Psoas muscle (tissue), 8 donors: Measurements from ENCODE around the gene IFIT2. TPM values are rescaled to one million over a fixed set of nuclear protein-coding genes. Genes with fewer than 3 reads are reported as not detected.
"Not testable (repeated sequence)": the region's sequence is repeated elsewhere in the genome, so short reads cannot be mapped to it uniquely, and the experiment has no call there.

Experiments
- ATAC-seq, 4 donors: fragments of 200-7000 bp; cut with Tn5 transposase; one replicate each; pipeline ENCODE4 v1.9.1; 2020; ENCODE audit warnings: moderate library complexity in 3 of 4, mild to moderate bottlenecking in 2 of 4
- DNase-seq, 2 donors: peaks; one replicate each; pipeline ENCODE4 v3.0.0-alpha.2; 2020
- H3K27ac ChIP-seq: fragments of 200-600 bp; one replicate; pipeline ENCODE4 v1.8.0; 2022
- H3K27me3 ChIP-seq, 3 donors: fragments of 200-600 bp in 1 of 3; one replicate each; pipeline versions ENCODE4 v1.6.1 to v1.8.0; 2013 to 2022; ENCODE audit warnings: low read length in 2 of 3, mild to moderate bottlenecking in 2 of 3, moderate library complexity in 1 of 3; ENCODE audit not compliant: insufficient read depth in 3 of 3
- H3K36me3 ChIP-seq, 2 donors: fragments of 200-600 bp in 1 of 2; one replicate each; pipeline versions ENCODE4 v1.6.1 to v1.8.0; 2013 to 2022; ENCODE audit warnings: low read depth in 1 of 2, mild to moderate bottlenecking in 1 of 2, moderate library complexity in 1 of 2; ENCODE audit not compliant: insufficient read depth in 1 of 2
- H3K4me1 ChIP-seq: fragments of 200-600 bp; one replicate; pipeline ENCODE4 v1.8.0; 2022
- H3K4me3 ChIP-seq: fragments of 200-600 bp; one replicate; pipeline ENCODE4 v1.8.0; 2022; ENCODE audit warnings: mild to moderate bottlenecking
- H3K9me3 ChIP-seq: fragments of 200-600 bp; one replicate; pipeline ENCODE4 v1.8.0; 2022
- WGBS, 3 donors: extraction: QIAGEN DNeasy Blood & Tissue Kit; methylation state at CpG; one replicate each; pipeline versions ENCODE4 v1.1.6 to v1.1.7; 2013; 5-methylcytosine and 5-hydroxymethylcytosine counted together
- intact Hi-C, 2 donors: fragments of 100-400 bp; cut with DNase I; formaldehyde crosslinking; loops; one replicate each; pipeline versions ENCODE4 v1.11.0 to v1.14.2; 2022
- polyA plus RNA-seq, 3 donors: library from polyadenylated mRNA; stranded (reverse); fragments of 200-250 nt; gene quantifications; one replicate each; pipeline ENCODE4 v1.2.3, GENCODE V29; 2013
- total RNA-seq, 4 donors: library from RNA; stranded (reverse); fragmentation: NEBNext Ultra II Directional in 2 of 4; extraction: Animal tissue kit (Norgen Biotek cat#: 25700) in 2 of 4; gene quantifications; one replicate each; pipeline versions ENCODE4 v1.2.1 to v1.2.4, GENCODE V29; 2021 to 2023
- TF ChIP-seq, protein P1 (sequence below): fragments of 200-600 bp; IDR thresholded peaks from one replicate; pipeline ENCODE4 v1.8.0; 2022; ENCODE audit warnings: antibody characterized with exemption
- donor health status: healthy with polysubstance abuse.
- donor health status: DM: no; HTN: no; CAD: no; lungs with moderate emphysema.
- donor health status: Bipolar disorder and iron deficiency.
- donor health status: healthy.
- donor health status: DM: yes; HTN: yes; CAD: no.
- donor health status: DM: no; HTN: no; CAD: no.
- donor health status: DM: no; HTN: no; CAD: no.
- donor health status: DM: yes; HTN: yes; CAD: no.

The IFIT2 gene
- total and polyA plus RNA-seq, 7 donors = 1.2 to 4.2 (median 1.3) TPM

GRCh38 chr10:89283025-89283935, 18.6 kb upstream of the IFIT2 start:
- Histone ChIP-seq H3K27me3 (no peaks in the 10 kb centered on the region), H3K27ac (peak overlapping the region; percentile 65), H3K9me3 (no peaks in the 10 kb centered on the region), H3K4me3 (no peak overlapping the region), H3K4me1 (peaks cover 32% of the 10 kb centered on the region), H3K36me3 (no peaks in the 10 kb centered on the region)
- no peak for DNase-seq
- 12 to 25% (median 19%) methylated on average over 6 of the region's 6 CpGs for WGBS, 3 donors
- peak; percentile 51 to 86 (median 70) for ATAC-seq
- intact Hi-C loops = no loop called here
- TF ChIP-seq, protein P1, sequence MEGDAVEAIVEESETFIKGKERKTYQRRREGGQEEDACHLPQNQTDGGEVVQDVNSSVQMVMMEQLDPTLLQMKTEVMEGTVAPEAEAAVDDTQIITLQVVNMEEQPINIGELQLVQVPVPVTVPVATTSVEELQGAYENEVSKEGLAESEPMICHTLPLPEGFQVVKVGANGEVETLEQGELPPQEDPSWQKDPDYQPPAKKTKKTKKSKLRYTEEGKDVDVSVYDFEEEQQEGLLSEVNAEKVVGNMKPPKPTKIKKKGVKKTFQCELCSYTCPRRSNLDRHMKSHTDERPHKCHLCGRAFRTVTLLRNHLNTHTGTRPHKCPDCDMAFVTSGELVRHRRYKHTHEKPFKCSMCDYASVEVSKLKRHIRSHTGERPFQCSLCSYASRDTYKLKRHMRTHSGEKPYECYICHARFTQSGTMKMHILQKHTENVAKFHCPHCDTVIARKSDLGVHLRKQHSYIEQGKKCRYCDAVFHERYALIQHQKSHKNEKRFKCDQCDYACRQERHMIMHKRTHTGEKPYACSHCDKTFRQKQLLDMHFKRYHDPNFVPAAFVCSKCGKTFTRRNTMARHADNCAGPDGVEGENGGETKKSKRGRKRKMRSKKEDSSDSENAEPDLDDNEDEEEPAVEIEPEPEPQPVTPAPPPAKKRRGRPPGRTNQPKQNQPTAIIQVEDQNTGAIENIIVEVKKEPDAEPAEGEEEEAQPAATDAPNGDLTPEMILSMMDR = no peak

DNA sequence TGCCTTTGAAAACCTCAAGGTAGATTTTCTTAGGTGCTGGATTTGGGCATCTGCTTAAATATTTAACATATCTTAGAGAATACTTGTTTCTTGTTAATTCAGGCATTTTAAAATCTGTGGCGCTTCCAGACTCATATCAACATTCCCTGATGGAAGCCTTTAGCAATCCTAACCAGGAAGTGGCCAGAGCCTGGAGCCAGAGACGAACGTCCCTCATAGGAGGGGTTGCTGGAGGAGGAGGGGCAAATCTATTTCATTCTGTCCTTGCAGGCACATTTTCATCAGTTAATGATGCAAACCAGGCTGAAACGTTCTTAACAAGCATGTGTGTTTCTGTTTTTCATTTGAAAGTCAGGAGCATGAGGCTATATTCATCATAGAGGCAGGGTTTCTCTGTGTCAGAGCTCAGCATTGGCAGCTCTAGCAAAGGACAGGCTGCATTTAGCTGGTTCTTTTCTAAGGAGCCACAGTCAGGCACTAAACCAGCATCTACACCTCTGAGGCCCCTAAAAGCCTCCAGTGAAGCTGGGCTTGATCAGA, 17.8 kb upstream of the IFIT2 start:
- TF ChIP-seq, protein P1 = no peak
- Histone ChIP-seq H3K36me3 (no peaks in the 10 kb centered on the region), H3K27me3 (no peaks in the 10 kb centered on the region), H3K4me3 (no peak overlapping the region), H3K27ac (peak overlapping the region; percentile 65), H3K4me1 (peaks cover 25% of the 10 kb centered on the region), H3K9me3 (no peaks in the 10 kb centered on the region)
- intact Hi-C loops = no loop called here
- peak; percentile 42 to 70 for DNase-seq
- ATAC-seq = peak; percentile 57 to 82 (median 76)
- WGBS, 3 donors = 17 to 23% (median 18%) methylated on average over 4 of the region's 4 CpGs

GRCh38 chr10:89284711-89285110, 17.1 kb upstream of the IFIT2 start:
- Histone ChIP-seq H3K27ac (peak overlapping the region; percentile 65), H3K4me1 (peaks cover 18% of the 10 kb centered on the region)
- H3K27me3 ChIP-seq, H3K4me3 ChIP-seq, intact Hi-C loops, ATAC-seq, DNase-seq, H3K36me3 ChIP-seq, H3K9me3 ChIP-seq: not testable (repeated sequence)
- WGBS, 3 donors = 92 to 94% (median 93%) methylated on average over 6 of the region's 6 CpGs

- H3K27ac ChIP-seq, H3K4me3 ChIP-seq, H3K36me3 ChIP-seq, H3K9me3 ChIP-seq, H3K27me3 ChIP-seq, intact Hi-C loops, ATAC-seq, DNase-seq: not testable (repeated sequence)
- WGBS, 3 donors = 68 to 81% (median 79%) methylated on average over 4 of the region's 4 CpGs
- peaks cover 18% of the 10 kb centered on the region for H3K4me1 ChIP-seq
Measured at GRCh38 chr10:89285303-89285702, 16.5 kb upstream of the IFIT2 start.

DNA sequence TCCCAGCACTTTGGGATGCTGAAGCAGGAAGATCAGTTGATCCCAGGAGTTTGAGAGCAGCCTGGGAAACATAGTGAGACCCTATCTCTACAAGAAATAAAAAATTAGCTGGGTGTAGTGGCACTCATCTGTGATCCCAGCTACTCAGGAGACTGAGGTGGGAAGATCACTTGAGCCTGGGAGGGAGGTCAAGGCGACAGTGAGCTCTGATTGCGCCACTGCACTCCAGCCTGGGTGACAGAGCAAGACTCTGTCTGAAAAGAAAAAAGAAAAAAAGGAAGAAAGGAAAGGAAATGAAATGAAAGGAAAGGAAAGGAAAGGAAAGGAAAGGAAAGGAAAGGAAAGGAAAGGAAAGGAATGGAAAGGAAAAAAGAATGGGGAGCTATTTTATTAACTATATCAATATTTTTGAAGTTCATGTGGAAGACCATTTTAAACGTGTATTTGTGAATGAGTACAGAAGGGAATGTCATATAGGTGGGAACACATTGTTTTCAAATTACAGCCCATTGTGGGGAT, 7.1 kb upstream of the IFIT2 start:
- TF ChIP-seq, protein P1 = no peak
- Histone ChIP-seq H3K4me3 (no peak overlapping the region), H3K4me1 (peaks cover 24% of the 10 kb centered on the region), H3K36me3 (no peaks in the 10 kb centered on the region), H3K27ac (peak overlapping the region; percentile 80), H3K9me3 (no peaks in the 10 kb centered on the region), H3K27me3 (no peaks in the 10 kb centered on the region)
- ATAC-seq = no peak
- 79 to 84% (median 81%) methylated on average over 3 of the region's 3 CpGs for WGBS, 3 donors
- intact Hi-C loops = loop anchor here (2.0 to 10.0 kb wide), 5 partner anchors 78 to 350 kb away; partner anchors contain the start of genes IFIT1B (in 1 of the 2), IFIT5 (in 1 of the 2) and PANK1 (in 1 of the 2)
- DNase-seq = no peak
